ENCODE results near the gene MYMK.

DNA sequence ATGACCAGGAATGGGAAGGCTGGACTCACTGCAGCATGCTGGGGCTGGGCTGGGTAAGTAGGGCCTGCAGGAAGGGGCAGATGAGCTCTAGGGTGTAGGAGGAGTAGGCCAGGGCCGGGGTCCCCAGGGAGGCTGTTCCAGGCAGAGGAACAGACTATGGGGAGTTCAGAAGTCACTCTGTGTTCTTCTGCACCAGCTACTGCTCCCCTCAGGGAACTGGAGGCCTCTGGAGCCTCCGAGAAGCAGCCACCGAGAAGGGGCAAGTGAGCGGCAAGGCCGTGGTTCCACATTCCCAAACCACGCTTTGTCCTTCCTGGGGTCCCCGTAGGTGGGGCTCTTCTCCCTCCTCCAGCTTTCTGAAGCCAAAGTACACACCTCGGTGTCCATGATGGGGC, 37.4 kb downstream of the MYMK start:
- TF ChIP-seq EZH2 (IDR thresholded peaks at IDR 0.05) (no peak), POLR2AphosphoS5 (IDR thresholded peaks at IDR 0.05; ENCODE audit: borderline replicate concordance, low read depth, low read length) (no peak), FOXP2 (optimal IDR thresholded peaks at IDR 0.05; ENCODE audit: control extremely low read depth, extremely low read length, insufficient read depth) (no peak)

Measured in SK-N-MC (cell line).